PC-3 (cell line): ENCODE data around the gene CTNNA3. TPM values are rescaled to one million over a fixed set of nuclear protein-coding genes. Genes with fewer than 3 reads are reported as not detected.
A peak's percentile ranks its signal among the peaks of the same experiment; 100 is the strongest.
"Not testable (repeated sequence)": the region's sequence is repeated elsewhere in the genome, so short reads cannot be mapped to it uniquely, and the experiment has no call there.

Experiments
- ATAC-seq: fragments of 200-7000 bp; cut with Tn5 transposase; 2 replicates; pipeline ENCODE4 v1.9.1; 2020; ENCODE audit warnings: mild to moderate bottlenecking, moderate library complexity
- BruUV-seq: library from RNA; stranded (reverse); fragments of 400-500 nt; replicated peaks from 2 replicates; lab custom pipeline; 2021; lab: Mats Ljungman, UMichigan
- CTCF ChIA-PET: fragments of 300-600 bp; sonication (Branson Sonifier 250); formaldehyde crosslinking; loops from one replicate; lab custom pipeline; 2022; ENCODE audit warnings: antibody characterized with exemption; lab: Charles Lee
- POLR2A ChIA-PET: fragments of 300-600 bp; sonication (Branson Sonifier 250); formaldehyde crosslinking; loops from one replicate; lab custom pipeline; 2022; ENCODE audit warnings: antibody characterized with exemption; ENCODE audit not compliant: unreplicated experiment; lab: Charles Lee
- DNase-seq: peaks from one replicate; pipeline ENCODE4 v3.0.0-alpha.2; 2015
- H2AFZ ChIP-seq: fragments of 300-600 bp; sonication (generic); 2 replicates; pipeline ENCODE4 v1.6.0; 2016; ENCODE audit warnings: antibody characterized with exemption, low read length
- H3F3A ChIP-seq: fragments of 300-600 bp; sonication (generic); one replicate; pipeline ENCODE4 v1.6.0; 2017; ENCODE audit warnings: antibody characterized with exemption, low read length, control low read depth, mild to moderate bottlenecking; ENCODE audit not compliant: unreplicated experiment
- H3K27ac ChIP-seq: fragments of 300-600 bp; sonication (generic); 2 replicates; pipeline ENCODE4 v1.5.1; 2016; ENCODE audit warnings: mild to moderate bottlenecking, low read length
- H3K27me3 ChIP-seq: fragments of 300-600 bp; sonication (generic); 2 replicates; pipeline ENCODE4 v1.6.1; 2016; ENCODE audit warnings: low read length, mixed read lengths
- H3K36me3 ChIP-seq: fragments of 300-600 bp; sonication (generic); 2 replicates; pipeline ENCODE4 v1.6.1; 2016; ENCODE audit warnings: low read depth, mixed run types, low read length, mixed read lengths
- H3K4me1 ChIP-seq: fragments of 300-600 bp; sonication (generic); 2 replicates; pipeline ENCODE4 v1.5.1; 2016; ENCODE audit warnings: low read length; ENCODE audit not compliant: insufficient read depth
- H3K4me2 ChIP-seq: fragments of 300-600 bp; sonication (generic); 2 replicates; pipeline ENCODE4 v1.6.0; 2016; ENCODE audit warnings: low read length
- H3K4me3 ChIP-seq: fragments of 300-600 bp; sonication (generic); 2 replicates; pipeline ENCODE4 v1.5.1; 2016; ENCODE audit warnings: mild to moderate bottlenecking, low read length, mixed read lengths
- H3K79me2 ChIP-seq: fragments of 300-600 bp; sonication (generic); 2 replicates; pipeline ENCODE4 v1.6.1; 2017; ENCODE audit warnings: low read length, mixed read lengths
- H3K9ac ChIP-seq: fragments of 300-600 bp; sonication (generic); 2 replicates; pipeline ENCODE4 v1.6.0; 2016; ENCODE audit warnings: mild to moderate bottlenecking, low read length
- H3K9me2 ChIP-seq: fragments of 300-600 bp; sonication (generic); replicated peaks from 2 replicates; pipeline ENCODE4 v1.6.1; 2016; ENCODE audit warnings: mixed run types, low read length, mixed read lengths
- H3K9me3 ChIP-seq: fragments of 300-600 bp; sonication (generic); 2 replicates; pipeline ENCODE4 v1.6.1; 2016; ENCODE audit warnings: low read length, mixed read lengths
- H4K20me1 ChIP-seq: fragments of 300-600 bp; sonication (generic); 2 replicates; pipeline ENCODE4 v1.6.1; 2016; ENCODE audit warnings: low read length, mixed read lengths
- EZH2 ChIP-seq: fragments of 300-600 bp; sonication (generic); IDR thresholded peaks from one replicate; pipeline ENCODE4 v1.6.1; 2017; ENCODE audit warnings: antibody characterized with exemption, mild to moderate bottlenecking, low read length; ENCODE audit not compliant: unreplicated experiment
- EZH2phosphoT487 ChIP-seq: fragments of 300-600 bp; sonication (generic); IDR thresholded peaks from 2 replicates; pipeline ENCODE4 v1.6.1; 2018; ENCODE audit warnings: mild to moderate bottlenecking, antibody characterized with exemption, low read length, borderline replicate concordance
- intact Hi-C: fragments of 100-400 bp; cut with micrococcal nuclease; formaldehyde crosslinking; loops from 2 replicates; pipeline ENCODE4 v1.9.0; 2023
- total RNA-seq: library from RNA; depleted of rRNA; stranded (reverse); fragments of >200 nt; gene quantifications from 2 replicates; pipeline ENCODE4 v1.2.3, GENCODE V29; 2014
- TF ChIP-seq, protein P1 (sequence below): fragments of 300-600 bp; sonication (generic); conservative IDR thresholded peaks from 2 replicates; pipeline ENCODE4 v1.5.1; 2017; ENCODE audit warnings: antibody characterized with exemption, low read depth, mild to moderate bottlenecking, low read length

CTNNA3 gene
- total RNA-seq, 1 experiment from 2014 or later: 1.9 TPM

DNA sequence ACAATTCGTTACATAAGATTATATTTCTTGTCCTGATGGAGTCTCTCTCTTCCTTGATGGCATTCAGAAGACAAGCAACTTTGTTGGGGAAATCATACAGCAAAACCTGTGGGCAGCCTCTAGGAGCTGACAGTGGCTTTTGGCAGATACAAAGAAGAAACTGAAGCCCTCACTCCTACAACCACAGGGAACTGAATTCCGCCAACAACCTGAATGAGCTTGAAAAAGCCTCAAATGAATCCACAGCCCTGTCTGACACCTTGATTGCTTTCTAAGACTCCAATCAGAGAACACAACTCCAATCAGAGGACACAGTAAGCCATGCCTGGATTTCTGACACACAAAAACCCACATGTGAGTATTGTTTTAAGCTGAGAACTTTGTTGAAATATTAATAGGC lies 1346.9 kb downstream of the CTNNA3 start:
- Histone ChIP-seq H3K4me2 (peak overlapping the region; percentile 72), H3K4me3 (peak overlapping the region; percentile 9), H3K9ac (peak overlapping the region; percentile 28), H3K36me3 (no peaks in the 10 kb centered on the region), H3K27ac (peak overlapping the region; percentile 76), H3K9me3 (no peaks in the 10 kb centered on the region), H3K9me2 (no peaks in the 10 kb centered on the region), H3K4me1 (peaks cover 38% of the 10 kb centered on the region), H3F3A (peaks cover 21% of the 10 kb centered on the region), H4K20me1 (no peaks in the 10 kb centered on the region), H3K79me2 (no peaks in the 10 kb centered on the region), H3K27me3 (no peaks in the 10 kb centered on the region), H2AFZ (peak overlapping the region; percentile 8)
- intact Hi-C loops: loop anchor here (1.0 kb wide), 2 partner anchors 27 to 41 kb away; no protein-coding TSS in a partner anchor
- ATAC-seq (no peak), DNase-seq (no peak)
- CTCF ChIA-PET: interaction anchor here (1.6 kb wide), 1 partner anchor 14 kb away, joined by 7 read pairs; no protein-coding TSS in a partner anchor
- TF ChIP-seq, protein P1, sequence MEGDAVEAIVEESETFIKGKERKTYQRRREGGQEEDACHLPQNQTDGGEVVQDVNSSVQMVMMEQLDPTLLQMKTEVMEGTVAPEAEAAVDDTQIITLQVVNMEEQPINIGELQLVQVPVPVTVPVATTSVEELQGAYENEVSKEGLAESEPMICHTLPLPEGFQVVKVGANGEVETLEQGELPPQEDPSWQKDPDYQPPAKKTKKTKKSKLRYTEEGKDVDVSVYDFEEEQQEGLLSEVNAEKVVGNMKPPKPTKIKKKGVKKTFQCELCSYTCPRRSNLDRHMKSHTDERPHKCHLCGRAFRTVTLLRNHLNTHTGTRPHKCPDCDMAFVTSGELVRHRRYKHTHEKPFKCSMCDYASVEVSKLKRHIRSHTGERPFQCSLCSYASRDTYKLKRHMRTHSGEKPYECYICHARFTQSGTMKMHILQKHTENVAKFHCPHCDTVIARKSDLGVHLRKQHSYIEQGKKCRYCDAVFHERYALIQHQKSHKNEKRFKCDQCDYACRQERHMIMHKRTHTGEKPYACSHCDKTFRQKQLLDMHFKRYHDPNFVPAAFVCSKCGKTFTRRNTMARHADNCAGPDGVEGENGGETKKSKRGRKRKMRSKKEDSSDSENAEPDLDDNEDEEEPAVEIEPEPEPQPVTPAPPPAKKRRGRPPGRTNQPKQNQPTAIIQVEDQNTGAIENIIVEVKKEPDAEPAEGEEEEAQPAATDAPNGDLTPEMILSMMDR: no peak
- TF ChIP-seq EZH2phosphoT487: no peak
- no peak for TF ChIP-seq EZH2
- POLR2A ChIA-PET: interaction anchor here (0.7 kb wide), 1 partner anchor 25 kb away, joined by 3 read pairs; no protein-coding TSS in a partner anchor
- no TSS peak for BruUV-seq

DNA sequence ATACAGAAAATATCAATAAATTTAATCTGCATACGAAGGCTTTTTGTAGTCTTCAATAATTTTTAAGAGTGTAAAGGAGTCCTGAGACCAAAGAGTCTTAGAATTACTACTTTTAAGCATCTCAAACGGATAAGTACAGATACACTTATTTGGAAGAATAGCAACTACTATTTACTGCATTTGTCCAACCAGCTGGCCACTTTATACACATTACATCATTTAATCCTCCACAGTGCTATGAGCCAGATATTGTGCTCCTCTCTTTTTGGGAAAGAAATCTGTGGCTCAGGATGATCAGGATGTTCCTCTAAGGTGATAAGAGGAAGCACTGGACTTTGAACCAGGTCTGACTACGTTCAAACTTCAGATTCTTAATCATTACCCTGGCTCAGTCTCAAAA lies 1358.8 kb downstream of the CTNNA3 start:
- Histone ChIP-seq H3K79me2 (no peaks in the 10 kb centered on the region), H4K20me1 (no peaks in the 10 kb centered on the region), H3K9me3 (no peaks in the 10 kb centered on the region), H3K9ac (no peak overlapping the region), H3K4me2 (no peak overlapping the region), H3K9me2 (no peaks in the 10 kb centered on the region), H3K27ac (no peak overlapping the region), H3K4me3 (no peak overlapping the region), H3F3A (no peaks in the 10 kb centered on the region), H3K4me1 (no peaks in the 10 kb centered on the region), H3K27me3 (no peaks in the 10 kb centered on the region), H2AFZ (no peak overlapping the region), H3K36me3 (no peaks in the 10 kb centered on the region)
- intact Hi-C loops: no loop called here
- ATAC-seq (no peak), DNase-seq (no peak)
- ChIA-PET CTCF (no interaction called here), POLR2A (no interaction called here)
- TF ChIP-seq, protein P1: no peak
- TF ChIP-seq EZH2 (no peak), EZH2phosphoT487 (no peak)
- BruUV-seq: no TSS peak

DNA sequence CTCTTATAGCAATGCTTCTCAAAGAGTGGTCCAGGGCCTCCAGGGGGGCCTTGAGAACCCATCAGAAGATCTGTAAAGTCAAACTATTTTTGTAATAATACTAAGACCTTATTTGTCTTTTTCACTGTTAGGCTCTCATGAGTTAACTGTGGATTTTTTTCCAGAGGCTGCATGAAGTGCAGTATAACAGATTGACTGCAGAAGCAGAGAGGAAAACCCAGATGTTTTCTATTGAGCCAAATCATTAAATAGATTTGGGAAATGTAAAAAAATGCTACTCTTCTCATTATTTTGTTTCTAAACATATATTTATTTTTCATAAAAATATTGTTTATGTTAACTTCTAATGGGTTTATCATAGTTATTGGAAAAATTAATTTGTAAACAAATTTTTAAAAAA lies 1359.2 kb downstream of the CTNNA3 start:
- ChIA-PET POLR2A (no interaction called here), CTCF (no interaction called here)
- no peak overlapping the region for H3K9ac ChIP-seq
- no peaks in the 10 kb centered on the region for H4K20me1 ChIP-seq
- H3K79me2 ChIP-seq: no peaks in the 10 kb centered on the region
- no peaks in the 10 kb centered on the region for H3K9me3 ChIP-seq
- no peak overlapping the region for H3K4me3 ChIP-seq
- H3K27me3 ChIP-seq: no peaks in the 10 kb centered on the region
- no peaks in the 10 kb centered on the region for H3F3A ChIP-seq
- H3K36me3 ChIP-seq: no peaks in the 10 kb centered on the region
- no peaks in the 10 kb centered on the region for H3K9me2 ChIP-seq
- intact Hi-C loops: no loop called here
- H3K27ac ChIP-seq: no peak overlapping the region
- no TSS peak for BruUV-seq
- no peak overlapping the region for H3K4me2 ChIP-seq
- no peak overlapping the region for H2AFZ ChIP-seq
- no peaks in the 10 kb centered on the region for H3K4me1 ChIP-seq
- DNase-seq (no peak), ATAC-seq (no peak)
- TF ChIP-seq, protein P1: no peak
- no peak for TF ChIP-seq EZH2
- TF ChIP-seq EZH2phosphoT487: no peak

DNA sequence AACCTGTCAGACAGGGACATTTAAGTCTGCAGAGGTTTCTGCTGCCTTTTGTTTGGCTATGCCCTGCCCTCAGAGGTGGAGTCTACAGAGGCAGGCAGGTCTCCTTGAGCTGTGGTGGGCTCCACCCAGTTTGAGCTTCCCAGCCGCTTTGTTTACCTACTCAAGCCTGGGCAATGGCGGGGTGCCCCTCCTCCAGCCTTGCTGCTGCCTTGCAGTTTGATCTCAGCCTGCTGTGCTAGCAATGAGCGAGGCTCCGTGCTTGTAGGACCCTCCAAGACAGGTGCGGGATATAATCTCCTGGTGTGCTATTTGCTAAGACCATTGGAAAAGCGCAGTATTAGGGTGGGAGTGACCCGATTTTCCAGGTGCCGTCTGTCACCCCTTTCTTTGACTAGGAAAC lies 1360.2 kb downstream of the CTNNA3 start:
- not testable (repeated sequence) for H3K9ac ChIP-seq, DNase-seq, BruUV-seq

More for the DNA sequence above, 1360.2 kb downstream of the CTNNA3 start:
- H3F3A ChIP-seq, CTCF ChIA-PET, H3K9me2 ChIP-seq, ATAC-seq, H3K27me3 ChIP-seq, H3K79me2 ChIP-seq, H4K20me1 ChIP-seq, H2AFZ ChIP-seq, H3K4me2 ChIP-seq, H3K36me3 ChIP-seq, H3K4me3 ChIP-seq, POLR2A ChIA-PET, intact Hi-C loops, H3K27ac ChIP-seq, H3K9me3 ChIP-seq, H3K4me1 ChIP-seq: not testable (repeated sequence)
